Measurements from ENCODE around the gene RUVBL2. TPM values are rescaled to one million over a fixed set of nuclear protein-coding genes. Genes with fewer than 3 reads are reported as not detected.
A peak's percentile ranks its signal among the peaks of the same experiment; 100 is the strongest.

The RUVBL2 gene
- total RNA-seq (10 to 100 TPM; 32.0 to 46.9 (median 38.4) TPM), polyA plus RNA-seq (10 to 100 TPM; 46.7 to 58.4 (median 53.5) TPM)
- long read RNA-seq, donor 1, transcript RUVBL2-206 (15 exons, 2,009 nt), result major isoform, 17 of 17 reads
- long read RNA-seq, donor 1, partial matches to known transcripts, result 0 of 17 reads
- long read RNA-seq, donor 1, other reads (novel, unspliced or antisense), result 0 of 17 reads
- long read RNA-seq, donor 2, transcript RUVBL2-206 (15 exons, 2,009 nt), result major isoform, 17 of 19 reads
- long read RNA-seq, donor 2, partial matches to known transcripts, result 0 of 19 reads
- long read RNA-seq, donor 2, other reads (novel, unspliced or antisense), result 0 of 19 reads

- Histone ChIP-seq H3K4me3 (peak within 1 kb of the TSS; percentile 60 to 90 (median 80)), H3K36me3 (peaks cover 0 to 29% (median 4%) of the 10 kb centered on the region in 6 donors), H3K27me3 (replicated peaks in 1 of 7) (no peaks in the 10 kb centered on the region), H3K9me3 (no peaks in the 10 kb centered on the region), H3K4me1 (peaks cover 14 to 61% (median 37%) of the 10 kb centered on the region in 6 donors), H3K27ac (peak within 1 kb of the TSS; percentile 80 to 98 (median 94))
- TF ChIP-seq POLR2AphosphoS5 (IDR thresholded peaks at IDR 0.05), result peak; percentile 91 to 96 (median 95)
- peak in 2 of 3 donors; percentile 36 to 80 for TF ChIP-seq POLR2A (IDR thresholded peaks at IDR 0.05)
- TF ChIP-seq CTCF (IDR thresholded peaks at IDR 0.05 in 8 of 11, conservative IDR thresholded peaks at IDR 0.05 in 3 of 11), result peak; percentile 99 to 100 (median 100)
- intact Hi-C loops (cut with DNase I; ENCODE audit: low total_unique reads), result no loop called here
- DNase-seq, result peak; percentile 100
- WGBS, 5 donors, result 0% methylated on average over 42 to 56 of the region's 56 CpGs
These were observed at the start of gene RUVBL2, which contains the start of gene GYS1 for GRCh38 chr19:48993175-48994034. Gene RUVBL2 (plus strand): TSS chr19:48993887. CDS start chr19:48993912, 25 bp downstream. Gene GYS1 (minus strand): TSS chr19:48993309. CDS start chr19:48993112, 197 bp downstream.

DNA sequence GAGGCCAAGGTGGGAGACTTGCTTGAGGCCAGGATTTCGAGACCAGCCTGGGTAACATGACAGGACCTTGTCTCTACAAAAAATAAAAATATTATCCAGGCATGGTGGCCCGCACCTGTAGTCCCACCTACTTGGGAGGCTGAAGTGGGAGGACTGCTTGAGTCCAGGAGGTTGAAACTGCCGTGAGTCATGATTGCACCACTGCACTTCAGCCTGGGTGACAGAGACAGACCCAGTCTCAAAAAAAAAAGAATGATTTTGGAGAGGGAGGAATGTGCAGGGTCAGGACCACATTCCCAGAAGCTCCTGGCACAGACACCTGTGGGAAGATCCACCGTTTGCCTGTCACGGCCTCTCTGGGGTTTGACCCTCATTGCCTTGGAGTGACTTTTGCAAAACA lies 48.3 kb upstream of the RUVBL2 start:
- Histone ChIP-seq H3K27ac (no peak overlapping the region), H3K4me3 (no peak overlapping the region), H3K9me3 (peaks cover 0 to 27% (median 15%) of the 10 kb centered on the region in 8 donors), H3K4me1 (peaks cover 0 to 12% (median 0%) of the 10 kb centered on the region in 6 donors), H3K27me3 (replicated peaks in 1 of 7) (no peaks in the 10 kb centered on the region), H3K36me3 (peaks cover 0 to 4% (median 0%) of the 10 kb centered on the region in 6 donors)
- DNase-seq, result no peak
- intact Hi-C loops (cut with DNase I; ENCODE audit: low total_unique reads), result no loop called here
- 86 to 92% (median 87%) methylated on average over 5 of the region's 5 CpGs for WGBS, 5 donors
- TF ChIP-seq POLR2A (IDR thresholded peaks at IDR 0.05), result no peak
- TF ChIP-seq POLR2AphosphoS5 (IDR thresholded peaks at IDR 0.05), result no peak
- no peak for TF ChIP-seq CTCF (IDR thresholded peaks at IDR 0.05 in 8 of 11, conservative IDR thresholded peaks at IDR 0.05 in 3 of 11)

- DNase-seq, result no peak
These were observed 47.9 kb upstream of the RUVBL2 start for GRCh38 chr19:48945817-48946216.

More at GRCh38 chr19:48945817-48946216, 47.9 kb upstream of the RUVBL2 start:
- no peaks in the 10 kb centered on the region for H3K27me3 ChIP-seq (replicated peaks in 1 of 7)
- H3K27ac ChIP-seq, result no peak overlapping the region
- TF ChIP-seq POLR2AphosphoS5 (IDR thresholded peaks at IDR 0.05), result no peak
- no peak for TF ChIP-seq POLR2A (IDR thresholded peaks at IDR 0.05)
- TF ChIP-seq CTCF (IDR thresholded peaks at IDR 0.05 in 8 of 11, conservative IDR thresholded peaks at IDR 0.05 in 3 of 11), result no peak
- H3K9me3 ChIP-seq, result peaks cover 0 to 23% (median 14%) of the 10 kb centered on the region in 8 donors
- intact Hi-C loops (cut with DNase I; ENCODE audit: low total_unique reads), result no loop called here
- H3K4me1 ChIP-seq, result peaks cover 0 to 16% (median 0%) of the 10 kb centered on the region in 6 donors
- peaks cover 0 to 2% (median 0%) of the 10 kb centered on the region in 6 donors for H3K36me3 ChIP-seq
- H3K4me3 ChIP-seq, result no peak overlapping the region
- WGBS, 5 donors, result 75 to 96% (median 84%) methylated on average over 2 of the region's 2 CpGs
